Liver (tissue), 9 donors: ENCODE data around the gene ATP6V1A. TPM values are rescaled to one million over a fixed set of nuclear protein-coding genes. Genes with fewer than 3 reads are reported as not detected.

ENCODE experiments used
- DNase-seq: peaks from one replicate; pipeline ENCODE4 v3.0.0-alpha.2; 2017; ENCODE audit warnings: low spot score
- H3K27ac ChIP-seq, 2 donors: one replicate each; pipeline ENCODE4 v1.7.0; 2013; ENCODE audit warnings: inconsistent platforms in 2 of 2, low read length in 2 of 2, control low read depth in 1 of 2, low read depth in 1 of 2, mild to moderate bottlenecking in 1 of 2
- H3K27me3 ChIP-seq, 4 donors: one replicate each; pipeline versions ENCODE4 v1.6.1 to v1.7.0; 2013; ENCODE audit warnings: low read length in 3 of 4, inconsistent platforms in 1 of 4, mild to moderate bottlenecking in 1 of 4, moderate library complexity in 1 of 4; ENCODE audit not compliant: control insufficient read depth in 4 of 4, insufficient read depth in 4 of 4
- H3K36me3 ChIP-seq, 4 donors: one replicate each; pipeline versions ENCODE4 v1.6.1 to v1.7.0; 2013; ENCODE audit warnings: low read length in 3 of 4, mild to moderate bottlenecking in 3 of 4, low read depth in 1 of 4, moderate library complexity in 1 of 4; ENCODE audit not compliant: control insufficient read depth in 4 of 4, insufficient read depth in 3 of 4
- H3K4me1 ChIP-seq, 4 donors: one replicate each; pipeline versions ENCODE4 v1.6.1 to v1.7.0; 2013; ENCODE audit warnings: low read length in 3 of 4, mild to moderate bottlenecking in 3 of 4, moderate library complexity in 1 of 4; ENCODE audit not compliant: control insufficient read depth in 4 of 4, insufficient read depth in 4 of 4
- H3K4me3 ChIP-seq, 3 donors: one replicate each; pipeline versions ENCODE4 v1.6.1 to v1.7.0; 2013; ENCODE audit warnings: low read length in 3 of 3, control low read depth in 1 of 3, low read depth in 1 of 3, mild to moderate bottlenecking in 1 of 3
- H3K9ac ChIP-seq, 2 donors: one replicate each; pipeline ENCODE4 v1.7.0; 2013; ENCODE audit warnings: low read length in 2 of 2, mild to moderate bottlenecking in 2 of 2, moderate library complexity in 2 of 2, control low read depth in 1 of 2, low read depth in 1 of 2
- H3K9me3 ChIP-seq, 4 donors: one replicate each; pipeline versions ENCODE4 v1.6.1 to v1.7.0; 2013; ENCODE audit warnings: low read length in 3 of 4; ENCODE audit not compliant: control insufficient read depth in 4 of 4
- CTCF ChIP-seq: fragments of 150-350 bp; IDR thresholded peaks from 2 replicates; pipeline ENCODE4 v1.5.1; 2017; ENCODE audit warnings: improper control_type of control experiment, low read depth, low read length; ENCODE audit not compliant: missing input control
- EGR1 ChIP-seq, 2 donors: IDR thresholded peaks; 2 replicates each; pipeline ENCODE4 v1.6.1; 2016 to 2018; ENCODE audit warnings: antibody characterized with exemption in 2 of 2, low read depth in 2 of 2
- FOXA1 ChIP-seq: IDR thresholded peaks from 2 replicates; pipeline ENCODE4 v1.6.1; 2016; ENCODE audit warnings: antibody characterized with exemption
- FOXA2 ChIP-seq: IDR thresholded peaks from 2 replicates; pipeline ENCODE4 v1.6.1; 2016; ENCODE audit warnings: antibody characterized with exemption
- HNF4G ChIP-seq: IDR thresholded peaks from 2 replicates; pipeline ENCODE4 v1.6.1; 2016; ENCODE audit warnings: antibody characterized with exemption
- JUND ChIP-seq, 2 donors: IDR thresholded peaks; 2 replicates each; pipeline ENCODE4 v1.6.1; 2016; ENCODE audit warnings: antibody characterized with exemption in 2 of 2
- NR2F2 ChIP-seq: IDR thresholded peaks from 2 replicates; pipeline ENCODE4 v1.6.1; 2016; ENCODE audit warnings: antibody characterized with exemption
- RAD21 ChIP-seq, 2 donors: IDR thresholded peaks; 2 replicates each; pipeline ENCODE4 v1.6.1; 2016; ENCODE audit warnings: antibody characterized with exemption in 2 of 2, mild to moderate bottlenecking in 2 of 2
- REST ChIP-seq: IDR thresholded peaks from 2 replicates; pipeline ENCODE4 v1.6.1; 2016; ENCODE audit warnings: antibody characterized with exemption, mild to moderate bottlenecking
- RXRA ChIP-seq, 2 donors: IDR thresholded peaks; 2 replicates each; pipeline ENCODE4 v1.6.1; 2017 to 2018; ENCODE audit warnings: antibody characterized with exemption in 2 of 2, mild to moderate bottlenecking in 1 of 2
- SP1 ChIP-seq: IDR thresholded peaks from 2 replicates; pipeline ENCODE4 v1.6.1; 2018; ENCODE audit warnings: antibody characterized with exemption, mild to moderate bottlenecking
- TAF1 ChIP-seq: conservative IDR thresholded peaks from 2 replicates; pipeline ENCODE4 v1.6.1; 2016; ENCODE audit warnings: antibody characterized with exemption, mild to moderate bottlenecking
- WGBS: extraction: QIAGEN DNeasy Blood & Tissue Kit; methylation state at CpG from one replicate; pipeline ENCODE4 v1.1.7; 2013; 5-methylcytosine and 5-hydroxymethylcytosine counted together
- polyA plus RNA-seq, 2 donors: library from polyadenylated mRNA; stranded (reverse) in 1 of 2; unstranded in 1 of 2; fragments of 200-250 nt in 1 of 2; fragments of >200 nt in 1 of 2; fragmentation: Nextera tagmentation in 1 of 2; extraction: Ambion mirVana in 1 of 2; gene quantifications; one replicate each; pipeline versions ENCODE4 v1.2.1 to v1.2.3, GENCODE V29; 2013 to 2015
- total RNA-seq, 2 donors: library from RNA; depleted of rRNA; stranded (reverse); fragments of >200 nt; gene quantifications; one replicate each; pipeline ENCODE4 v1.2.3, GENCODE V29; 2014
- TF ChIP-seq, protein P1 (sequence below): IDR thresholded peaks from 2 replicates; pipeline ENCODE4 v1.6.1; 2016; ENCODE audit warnings: antibody characterized with exemption
- donor health status: healthy.
- donor health status: healthy.
- donor health status: healthy.
- donor health status: healthy.
- donor health status: healthy.

Gene ATP6V1A
- total and polyA plus RNA-seq, 4 donors: 15.2 to 53.2 (median 42.7) TPM

- 86% methylated on average over 3 of the region's 3 CpGs for WGBS
- no peak for TF ChIP-seq JUND (IDR thresholded peaks at IDR 0.05)
- no peak for TF ChIP-seq EGR1 (IDR thresholded peaks at IDR 0.05; ENCODE audit: low read depth in 2 of 2)
- no peak for TF ChIP-seq NR2F2
- TF ChIP-seq, protein P1, sequence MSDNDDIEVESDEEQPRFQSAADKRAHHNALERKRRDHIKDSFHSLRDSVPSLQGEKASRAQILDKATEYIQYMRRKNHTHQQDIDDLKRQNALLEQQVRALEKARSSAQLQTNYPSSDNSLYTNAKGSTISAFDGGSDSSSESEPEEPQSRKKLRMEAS: no peak
- no peak for TF ChIP-seq CTCF
- TF ChIP-seq TAF1: no peak
- no peak for TF ChIP-seq RXRA (IDR thresholded peaks at IDR 0.05)
- TF ChIP-seq REST: no peak
- TF ChIP-seq FOXA1: no peak
- TF ChIP-seq SP1: no peak
These were observed 26.5 kb downstream of the ATP6V1A start for GRCh38 chr3:113773381-113773780.

GRCh38 chr3:113775516-113775915, 28.7 kb downstream of the ATP6V1A start:
- no peak overlapping the region for H3K4me3 ChIP-seq
- no peaks in the 10 kb centered on the region for H3K36me3 ChIP-seq
- H3K9me3 ChIP-seq: no peaks in the 10 kb centered on the region
- 97% methylated on average over 1 of the region's 1 CpG for WGBS
- no peak overlapping the region for H3K27ac ChIP-seq
- H3K9ac ChIP-seq: no peak overlapping the region
- peaks cover 0 to 2% (median 0%) of the 10 kb centered on the region in 4 donors for H3K4me1 ChIP-seq
- no peaks in the 10 kb centered on the region for H3K27me3 ChIP-seq
- DNase-seq: no peak
- TF ChIP-seq, protein P1: no peak

More at GRCh38 chr3:113773381-113773780, 26.5 kb downstream of the ATP6V1A start:
- H3K4me3 ChIP-seq: no peak overlapping the region
- no peaks in the 10 kb centered on the region for H3K36me3 ChIP-seq
- H3K27me3 ChIP-seq: no peaks in the 10 kb centered on the region
- H3K27ac ChIP-seq: no peak overlapping the region
- no peak for DNase-seq
- no peak overlapping the region for H3K9ac ChIP-seq
- H3K4me1 ChIP-seq: peaks cover 0 to 2% (median under 1%) of the 10 kb centered on the region in 4 donors
- no peaks in the 10 kb centered on the region for H3K9me3 ChIP-seq

- no peak overlapping the region for H3K9ac ChIP-seq
- no peaks in the 10 kb centered on the region for H3K9me3 ChIP-seq
- H3K36me3 ChIP-seq: peaks cover 0 to 4% (median 0%) of the 10 kb centered on the region in 4 donors
- 93% methylated on average over 3 of the region's 3 CpGs for WGBS
- H3K4me3 ChIP-seq: no peak overlapping the region
- H3K27ac ChIP-seq: no peak overlapping the region
- DNase-seq: no peak
- H3K4me1 ChIP-seq: peaks cover 0 to 2% (median 0%) of the 10 kb centered on the region in 4 donors
- H3K27me3 ChIP-seq: no peaks in the 10 kb centered on the region
- TF ChIP-seq REST (no peak), HNF4G (no peak), FOXA2 (no peak), NR2F2 (no peak), EGR1 (IDR thresholded peaks at IDR 0.05; ENCODE audit: low read depth in 2 of 2) (no peak), CTCF (no peak), RAD21 (IDR thresholded peaks at IDR 0.05) (no peak), JUND (IDR thresholded peaks at IDR 0.05) (no peak), FOXA1 (no peak)
These were observed 29.7 kb downstream of the ATP6V1A start for GRCh38 chr3:113776564-113776963.
